Epithelial cell of prostate (primary cell): ENCODE results near the gene HTR6.

Source experiments
- DNase-seq: peaks from one replicate; pipeline ENCODE4 v3.0.0-alpha.2; 2011; ENCODE audit warnings: low read depth, low spot score
- H3K27ac ChIP-seq: fragments of 450-650 bp; 2 replicates; pipeline ENCODE4 v1.5.1; 2017; ENCODE audit warnings: mild to moderate bottlenecking

The HTR6 gene

GRCh38 chr1:19682901-19683300 lies 18.2 kb downstream of the HTR6 start:
- DNase-seq: no peak
- no peak overlapping the region for H3K27ac ChIP-seq

- no peak for DNase-seq
- H3K27ac ChIP-seq: no peak overlapping the region
These were observed 18.7 kb downstream of the HTR6 start for GRCh38 chr1:19683351-19683750.

- DNase-seq: no peak
- H3K27ac ChIP-seq: no peak overlapping the region
These were observed 20.0 kb downstream of the HTR6 start for GRCh38 chr1:19684677-19685076.

- DNase-seq: no peak
- H3K27ac ChIP-seq: no peak overlapping the region
These were observed 21.3 kb downstream of the HTR6 start for GRCh38 chr1:19685994-19686393.

GRCh38 chr1:19687414-19687813 lies 22.7 kb downstream of the HTR6 start:
- DNase-seq: no peak
- H3K27ac ChIP-seq: no peak overlapping the region

- no peak overlapping the region for H3K27ac ChIP-seq
- DNase-seq: no peak
These were observed 23.6 kb downstream of the HTR6 start for GRCh38 chr1:19688041-19688842.

- no peak overlapping the region for H3K27ac ChIP-seq
- no peak for DNase-seq
These were observed 24.5 kb downstream of the HTR6 start for GRCh38 chr1:19689085-19689757.

GRCh38 chr1:19689856-19690255 lies 25.2 kb downstream of the HTR6 start:
- H3K27ac ChIP-seq: no peak overlapping the region
- DNase-seq: no peak

- no peak for DNase-seq
- H3K27ac ChIP-seq: no peak overlapping the region
These were observed 25.7 kb downstream of the HTR6 start for GRCh38 chr1:19690342-19690741.

GRCh38 chr1:19694298-19694697 lies 29.6 kb downstream of the HTR6 start:
- H3K27ac ChIP-seq: no peak overlapping the region
- no peak for DNase-seq

- DNase-seq: no peak
- H3K27ac ChIP-seq: no peak overlapping the region
These were observed 31.1 kb downstream of the HTR6 start for GRCh38 chr1:19695772-19696171.

- H3K27ac ChIP-seq: no peak overlapping the region
- DNase-seq: no peak
These were observed 32.1 kb downstream of the HTR6 start for GRCh38 chr1:19696820-19697219.

- no peak for DNase-seq
- H3K27ac ChIP-seq: no peak overlapping the region
These were observed 33.5 kb downstream of the HTR6 start for GRCh38 chr1:19698181-19698580.

- DNase-seq: no peak
- no peak overlapping the region for H3K27ac ChIP-seq
These were observed 35.6 kb downstream of the HTR6 start for GRCh38 chr1:19700079-19700777.

GRCh38 chr1:19703280-19703679 lies 38.6 kb downstream of the HTR6 start:
- H3K27ac ChIP-seq: no peak overlapping the region

GRCh38 chr1:19704247-19705113 lies 39.8 kb downstream of the HTR6 start:
- DNase-seq: no peak

More at GRCh38 chr1:19703280-19703679, 38.6 kb downstream of the HTR6 start:
- no peak for DNase-seq

GRCh38 chr1:19705464-19705863 lies 40.8 kb downstream of the HTR6 start:
- H3K27ac ChIP-seq: no peak overlapping the region
- DNase-seq: no peak

More at GRCh38 chr1:19704247-19705113, 39.8 kb downstream of the HTR6 start:
- no peak overlapping the region for H3K27ac ChIP-seq

GRCh38 chr1:19706136-19706535 lies 41.5 kb downstream of the HTR6 start:
- no peak overlapping the region for H3K27ac ChIP-seq
- no peak for DNase-seq

- DNase-seq: no peak
- H3K27ac ChIP-seq: no peak overlapping the region
These were observed 44.0 kb downstream of the HTR6 start for GRCh38 chr1:19708567-19709110.

- no peak for DNase-seq
These were observed 44.7 kb downstream of the HTR6 start for GRCh38 chr1:19709260-19709793.

More at GRCh38 chr1:19709260-19709793, 44.7 kb downstream of the HTR6 start:
- H3K27ac ChIP-seq: no peak overlapping the region
